Fibroblast of lung (primary cell): Measurements from ENCODE around the gene RUSC1.

Experiments
- EZH2 ChIP-seq: IDR thresholded peaks from 2 replicates; pipeline ENCODE4 v1.5.1; 2012; ENCODE audit warnings: low read length, control low read depth, mild to moderate bottlenecking; ENCODE audit errors: missing control alignments
- TF ChIP-seq, protein P1 (sequence below), 2 donors: IDR thresholded peaks in 1 of 2; conservative IDR thresholded peaks in 1 of 2; 1 replicate in 1 of 2; 2 replicates in 1 of 2; pipeline ENCODE4 v1.5.1; 2011 to 2012; ENCODE audit warnings: low read length in 2 of 2, control low read depth in 1 of 2, inconsistent platforms in 1 of 2, low read depth in 1 of 2, mild to moderate bottlenecking in 1 of 2

DNA sequence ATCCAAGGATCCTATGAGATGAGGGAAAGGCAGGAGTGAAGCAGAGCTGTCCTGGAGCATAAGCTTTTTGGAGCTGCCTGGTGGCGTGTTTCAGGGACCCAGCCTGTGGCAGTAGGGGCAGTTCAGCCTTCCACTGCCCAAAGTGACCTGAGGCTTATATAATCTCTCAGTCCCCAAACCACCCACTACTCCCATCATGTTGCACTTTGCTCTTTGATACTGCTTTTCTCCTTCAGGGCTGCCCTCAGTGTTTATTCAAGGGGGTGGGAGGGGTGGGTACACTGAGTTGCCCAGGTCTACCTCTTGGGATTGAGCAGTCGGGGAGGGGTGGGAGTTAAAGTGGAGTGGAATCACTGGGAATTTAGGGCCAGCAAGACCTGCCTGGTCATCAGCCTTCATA is 34.1 kb upstream of the RUSC1 start:
- TF ChIP-seq, protein P1, sequence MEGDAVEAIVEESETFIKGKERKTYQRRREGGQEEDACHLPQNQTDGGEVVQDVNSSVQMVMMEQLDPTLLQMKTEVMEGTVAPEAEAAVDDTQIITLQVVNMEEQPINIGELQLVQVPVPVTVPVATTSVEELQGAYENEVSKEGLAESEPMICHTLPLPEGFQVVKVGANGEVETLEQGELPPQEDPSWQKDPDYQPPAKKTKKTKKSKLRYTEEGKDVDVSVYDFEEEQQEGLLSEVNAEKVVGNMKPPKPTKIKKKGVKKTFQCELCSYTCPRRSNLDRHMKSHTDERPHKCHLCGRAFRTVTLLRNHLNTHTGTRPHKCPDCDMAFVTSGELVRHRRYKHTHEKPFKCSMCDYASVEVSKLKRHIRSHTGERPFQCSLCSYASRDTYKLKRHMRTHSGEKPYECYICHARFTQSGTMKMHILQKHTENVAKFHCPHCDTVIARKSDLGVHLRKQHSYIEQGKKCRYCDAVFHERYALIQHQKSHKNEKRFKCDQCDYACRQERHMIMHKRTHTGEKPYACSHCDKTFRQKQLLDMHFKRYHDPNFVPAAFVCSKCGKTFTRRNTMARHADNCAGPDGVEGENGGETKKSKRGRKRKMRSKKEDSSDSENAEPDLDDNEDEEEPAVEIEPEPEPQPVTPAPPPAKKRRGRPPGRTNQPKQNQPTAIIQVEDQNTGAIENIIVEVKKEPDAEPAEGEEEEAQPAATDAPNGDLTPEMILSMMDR (conservative IDR thresholded peaks at IDR 0.05 in 1 of 2, IDR thresholded peaks at IDR 0.05 in 1 of 2; ENCODE audit: low read depth in 1 of 2, low read length in 2 of 2): no peak
- TF ChIP-seq EZH2: no peak
